Activated CD4-positive, alpha-beta T cell treated with anti-CD3 and anti-CD28 coated beads for 48 hours (primary cell): ENCODE data around the gene ARHGEF18.
A peak's percentile ranks its signal among the peaks of the same experiment; 100 is the strongest.
"Not testable (repeated sequence)": the region's sequence is repeated elsewhere in the genome, so short reads cannot be mapped to it uniquely, and the experiment has no call there.

Experiments
- DNase-seq: peaks from one replicate; pipeline ENCODE4 v3.0.0-alpha.2; 2020

Gene ARHGEF18

DNA sequence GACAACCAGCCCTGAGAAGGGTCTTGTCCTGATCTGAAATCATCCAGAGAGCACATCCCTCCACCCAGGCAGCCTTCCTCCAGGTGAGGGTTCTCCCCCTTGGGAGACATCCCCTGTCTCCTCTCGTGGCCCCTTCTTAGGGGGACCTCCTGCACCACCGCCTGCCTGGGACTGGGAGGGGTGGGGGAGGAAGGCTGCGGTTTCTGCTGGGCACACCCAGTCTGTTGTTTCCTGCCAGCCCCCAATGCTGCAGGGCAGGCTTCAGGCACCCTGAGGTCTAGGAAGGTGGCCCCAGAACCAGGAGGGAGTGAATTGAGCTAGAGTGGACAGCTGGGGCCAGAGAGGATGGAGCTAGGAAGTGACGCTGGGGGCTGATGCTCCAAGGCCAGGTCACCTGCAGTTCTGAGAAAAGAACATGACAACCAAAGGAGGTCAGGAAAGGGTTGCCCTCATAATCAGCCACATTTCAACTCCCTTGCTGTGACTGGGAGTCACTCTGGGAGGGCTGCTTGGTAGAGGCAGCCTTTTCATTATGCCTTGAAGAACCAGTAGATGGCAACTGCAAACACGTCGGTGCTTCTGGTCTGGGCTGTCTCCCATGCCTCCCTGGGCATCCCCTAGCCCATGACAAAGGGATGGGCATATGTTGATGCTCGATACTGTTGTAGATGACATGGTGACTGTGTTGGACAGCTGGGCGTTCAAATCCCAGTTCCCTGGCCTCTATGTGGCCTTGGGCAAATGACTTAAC lies 1.4 kb downstream of the ARHGEF18 start:
- peak; percentile 37 for DNase-seq

DNA sequence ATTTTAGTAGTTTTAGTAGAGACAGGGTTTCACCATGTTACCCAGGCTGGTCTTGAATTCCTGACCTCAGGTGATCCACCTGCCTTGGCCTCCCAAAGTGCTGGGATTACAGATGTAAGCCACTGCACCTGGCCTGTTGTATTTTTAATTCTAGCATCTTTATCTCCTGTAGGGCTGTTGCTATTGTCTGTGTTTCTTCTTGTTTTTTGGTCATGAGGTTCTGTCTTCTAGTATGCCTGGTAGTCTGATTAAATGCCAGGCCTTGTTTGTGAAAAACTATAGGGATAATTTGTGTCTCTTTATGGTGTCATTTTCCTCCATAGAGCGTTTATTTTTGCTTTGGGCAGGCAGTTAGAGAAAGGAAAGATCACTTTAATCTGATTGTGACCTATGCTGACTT lies 3.1 kb downstream of the ARHGEF18 start:
- DNase-seq = no peak

DNA sequence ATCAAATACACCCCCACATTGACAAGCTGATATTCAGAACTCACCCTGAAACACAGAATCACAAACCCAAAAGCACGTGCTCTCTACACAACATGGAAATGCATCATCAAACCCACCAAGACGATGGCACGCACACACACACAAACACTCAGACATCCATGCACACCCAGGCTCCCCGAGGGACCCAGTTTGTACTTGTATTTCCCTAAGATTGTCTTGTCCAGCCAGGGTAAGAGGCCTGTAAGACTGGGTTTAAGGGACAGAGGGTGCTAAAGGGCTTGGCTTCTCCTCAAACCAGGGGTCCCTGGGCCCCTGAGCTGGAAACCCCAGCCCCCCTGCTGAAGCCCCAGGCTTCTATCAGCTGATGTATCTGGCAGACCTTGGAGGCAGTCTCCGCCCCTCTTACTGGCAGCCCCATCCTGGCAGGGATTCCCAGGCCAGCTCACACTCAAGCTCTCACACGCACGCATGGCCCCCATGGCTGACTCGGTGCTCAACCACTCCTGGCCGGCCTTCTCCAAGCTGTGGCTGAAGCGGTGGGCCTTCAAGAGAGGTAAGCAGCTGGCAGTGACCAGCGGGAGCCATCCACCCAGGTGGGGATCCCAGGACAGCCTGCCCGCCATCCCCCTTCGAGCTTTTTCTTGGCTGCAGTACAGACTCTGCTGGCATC lies 6.5 kb downstream of the ARHGEF18 start:
- DNase-seq = no peak

- no peak for DNase-seq
These were observed 7.1 kb downstream of the ARHGEF18 start for GRCh38 chr19:7355871-7356270.

- DNase-seq = no peak
These were observed 8.3 kb downstream of the ARHGEF18 start for GRCh38 chr19:7356899-7357627.

DNA sequence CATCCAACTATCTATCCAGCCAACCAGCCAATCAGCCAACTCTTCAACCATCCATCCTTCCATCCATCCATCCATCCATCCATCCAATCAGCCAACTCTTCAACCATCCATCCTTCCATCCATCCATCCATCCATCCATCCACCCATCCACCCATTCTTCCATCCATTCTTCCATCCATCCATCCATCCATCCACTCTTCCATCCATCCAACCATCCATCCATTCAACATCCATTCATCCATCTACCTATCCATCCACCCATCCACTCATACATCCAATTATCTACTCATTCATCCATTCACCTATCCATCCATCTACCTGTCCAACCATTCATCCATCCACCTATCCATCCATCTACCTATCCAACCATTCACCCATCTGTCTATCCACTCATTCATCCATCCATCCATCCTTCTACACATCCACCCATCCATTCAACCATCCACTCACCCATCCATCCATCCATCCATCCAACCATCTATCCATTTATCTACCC lies 9.4 kb downstream of the ARHGEF18 start:
- no peak for DNase-seq

DNA sequence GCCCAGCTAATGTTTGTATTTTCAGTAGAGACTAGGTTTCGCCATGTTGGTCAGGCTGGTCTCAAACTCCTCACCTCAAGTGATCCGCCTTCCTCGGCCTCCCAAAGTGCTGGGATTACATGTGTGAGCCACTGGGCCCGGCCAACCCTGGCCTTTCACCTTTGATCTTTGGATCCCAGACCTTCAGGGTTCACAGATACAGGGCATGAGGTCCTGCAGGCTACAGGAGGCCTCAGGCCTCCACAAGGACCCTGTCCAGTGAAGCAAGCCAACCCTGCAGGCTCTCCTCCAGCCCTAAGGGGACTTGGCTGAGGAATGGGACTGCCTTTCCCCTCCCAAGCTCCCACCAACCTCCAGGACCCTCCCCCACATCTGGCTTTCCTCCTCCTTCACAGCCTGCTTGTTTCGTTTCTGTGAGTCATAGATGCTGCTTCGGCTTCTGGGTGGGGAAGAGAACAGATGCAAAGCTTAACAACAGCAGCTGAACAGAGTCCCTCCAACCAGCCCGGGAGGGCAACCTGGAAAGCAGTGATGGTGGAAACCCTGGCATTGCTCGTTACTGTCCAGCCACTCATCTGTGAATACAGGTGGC lies 11.8 kb downstream of the ARHGEF18 start:
- no peak for DNase-seq

- DNase-seq = no peak
These were observed 14.5 kb downstream of the ARHGEF18 start for GRCh38 chr19:7363225-7363624.

GRCh38 chr19:7366701-7367420 lies 18.1 kb downstream of the ARHGEF18 start:
- DNase-seq = peak; percentile 40

DNA sequence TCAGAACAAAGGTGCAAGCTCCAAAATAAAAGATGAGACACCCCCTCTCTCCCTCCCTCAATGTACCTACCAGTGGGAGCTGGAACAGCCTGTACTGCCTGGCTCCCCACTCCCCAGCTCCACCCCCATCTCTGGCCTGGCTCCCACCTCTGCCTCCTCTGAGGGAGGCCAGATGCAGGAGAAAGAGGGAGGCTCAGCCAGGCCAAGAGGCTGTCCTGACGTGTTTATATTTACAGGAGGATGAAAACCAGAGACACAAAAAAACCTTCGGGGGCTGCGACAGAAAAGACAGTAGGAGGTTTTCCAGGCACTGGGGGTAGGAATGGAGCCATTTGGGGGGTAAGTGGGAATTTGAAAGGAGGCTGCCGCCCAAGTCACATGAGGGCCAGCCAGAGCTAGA lies 19.7 kb downstream of the ARHGEF18 start:
- DNase-seq = no peak

- not testable (repeated sequence) for DNase-seq
These were observed 20.1 kb downstream of the ARHGEF18 start for GRCh38 chr19:7368866-7369265.

- no peak for DNase-seq
These were observed 21.8 kb downstream of the ARHGEF18 start for GRCh38 chr19:7370546-7370945.

DNA sequence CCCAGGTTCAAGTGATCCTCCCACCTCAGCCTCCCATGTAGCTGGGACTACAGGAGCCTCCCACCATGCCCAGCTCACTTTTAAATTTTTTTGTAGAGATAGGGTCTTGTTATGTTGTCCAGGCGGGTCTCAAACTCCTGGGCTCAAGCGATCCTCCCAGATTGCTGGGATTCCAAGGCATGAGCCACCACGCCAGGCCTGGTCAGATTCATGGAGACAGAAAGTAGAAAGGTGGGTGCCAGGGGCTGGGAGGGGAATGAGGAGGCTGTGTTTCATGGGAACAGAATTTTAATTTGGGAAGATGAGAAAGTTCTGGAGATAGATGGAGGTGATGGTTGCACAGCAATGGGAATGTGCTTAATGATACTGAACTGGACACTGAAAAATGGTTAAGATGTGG lies 22.3 kb downstream of the ARHGEF18 start:
- DNase-seq = no peak

GRCh38 chr19:7372810-7373209 lies 24.1 kb downstream of the ARHGEF18 start:
- no peak for DNase-seq

DNA sequence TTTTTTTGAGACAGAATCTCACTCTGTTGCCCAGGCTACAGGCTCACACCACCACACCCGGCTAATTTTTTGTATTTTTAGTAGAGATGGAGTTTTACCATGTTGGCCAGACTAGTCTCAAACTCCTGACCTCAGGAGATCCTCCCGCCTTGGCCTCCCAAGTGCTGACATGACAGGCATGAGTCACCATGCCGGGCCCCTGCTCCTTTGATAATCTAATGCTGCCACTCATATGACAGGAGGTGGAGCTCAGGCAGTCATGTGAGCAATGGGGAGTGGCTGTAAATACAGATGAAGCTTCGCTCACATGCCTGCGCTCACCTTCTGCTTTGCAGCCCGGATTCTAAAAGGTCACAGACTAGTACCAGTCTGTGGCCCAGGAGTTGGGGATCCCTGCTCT lies 25.1 kb downstream of the ARHGEF18 start:
- DNase-seq = peak; percentile 56

GRCh38 chr19:7376151-7376852 lies 27.6 kb downstream of the ARHGEF18 start:
- DNase-seq = no peak

DNA sequence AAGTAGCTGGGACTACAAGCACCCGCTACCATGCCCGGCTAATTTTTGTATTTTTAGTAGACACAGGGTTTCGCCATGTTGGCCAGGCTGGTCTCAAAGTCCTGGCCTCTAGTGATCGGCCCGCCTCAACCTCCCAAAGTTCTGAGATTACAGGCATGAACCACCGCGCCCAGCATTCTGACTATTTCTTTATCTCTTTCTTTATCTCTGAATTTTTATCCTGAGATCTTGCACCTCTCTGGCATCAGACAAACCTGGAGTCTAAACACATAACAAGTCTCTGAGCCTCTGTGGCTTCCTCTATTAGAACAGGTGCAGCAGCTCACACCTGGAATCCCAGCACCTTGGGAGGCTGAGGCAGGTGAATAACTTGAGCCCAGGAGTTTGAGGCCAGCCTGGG lies 28.5 kb downstream of the ARHGEF18 start:
- DNase-seq = no peak

DNA sequence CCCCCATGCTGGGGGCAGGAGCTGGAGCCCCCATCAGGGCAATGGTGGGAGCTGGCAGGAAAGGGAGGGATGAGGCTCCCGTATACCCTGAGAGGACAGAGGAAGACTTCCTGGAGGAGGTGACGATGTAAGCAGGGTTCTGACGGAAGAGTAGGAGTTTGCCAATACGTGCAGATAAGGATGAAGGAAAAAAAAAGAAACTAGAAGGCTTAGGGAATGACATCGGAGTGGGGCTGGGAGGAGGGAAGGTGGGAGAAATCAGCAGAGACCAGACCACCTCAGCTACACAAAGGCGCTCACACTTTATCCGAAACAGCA lies 32.3 kb downstream of the ARHGEF18 start:
- no peak for DNase-seq

- DNase-seq = no peak
These were observed 34.0 kb downstream of the ARHGEF18 start for GRCh38 chr19:7382694-7383093.

DNA sequence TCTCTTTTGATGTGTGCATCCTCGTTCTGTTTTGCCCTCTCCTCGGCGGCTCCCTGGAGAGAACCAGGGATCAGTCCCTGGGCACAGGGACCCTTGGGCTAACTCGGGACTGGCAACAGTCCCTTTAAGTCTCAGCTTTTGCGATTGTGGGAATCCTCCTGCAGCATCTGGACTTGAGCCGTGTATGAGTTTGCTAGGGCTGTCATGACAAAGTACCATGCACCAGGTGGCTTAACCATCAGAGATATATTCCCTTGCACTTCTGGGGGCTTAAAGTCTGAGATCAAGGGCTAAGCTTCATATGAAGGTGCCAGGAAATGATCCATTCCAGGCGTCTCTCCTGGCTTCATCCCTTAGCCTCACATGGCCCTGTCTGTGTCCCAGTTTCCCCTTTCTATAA lies 34.5 kb downstream of the ARHGEF18 start:
- DNase-seq = no peak

- no peak for DNase-seq
These were observed 36.3 kb downstream of the ARHGEF18 start for GRCh38 chr19:7385062-7385461.

DNA sequence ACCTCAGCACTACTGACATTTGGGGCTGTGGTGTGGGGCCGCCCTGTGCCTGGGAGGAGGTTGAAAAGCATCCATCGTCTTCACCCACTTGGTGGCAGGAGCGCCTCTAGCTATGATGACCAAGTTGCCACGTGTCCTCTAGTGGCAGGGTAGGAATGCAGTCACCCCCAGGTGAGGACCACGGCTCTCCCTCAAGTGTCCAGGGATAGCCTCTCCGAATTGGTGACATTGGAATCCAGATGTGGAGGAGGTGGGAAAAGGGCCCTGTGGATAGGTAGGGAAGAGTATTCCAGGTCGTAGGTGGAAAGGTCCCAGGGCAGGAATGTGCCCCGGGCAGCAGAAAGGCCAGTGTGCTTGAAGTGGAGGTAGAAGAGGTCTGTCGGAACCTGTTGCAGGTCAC lies 37.6 kb downstream of the ARHGEF18 start:
- peak; percentile 25 for DNase-seq
